ENCODE measurements around the gene P2RY6.

GRCh38 chr11:73268671-73269271 is 3.4 kb upstream of the P2RY6 start:
- no peak for TF ChIP-seq CTCF (IDR thresholded peaks at IDR 0.05)
- TF ChIP-seq ZFX (IDR thresholded peaks at IDR 0.05; ENCODE audit: borderline replicate concordance) = no peak
